Uterus (tissue), 4 donors: ENCODE data around the gene TBC1D1. TPM values are rescaled to one million over a fixed set of nuclear protein-coding genes. Genes with fewer than 3 reads are reported as not detected.

Experiments
- DNase-seq, 2 donors: peaks; one replicate each; pipeline ENCODE4 v3.0.0-alpha.2; 2019 to 2020
- H3K27ac ChIP-seq, 2 donors: fragments of 200-600 bp; sonication (generic); 1 replicate in 1 of 2; 2 replicates in 1 of 2; pipeline ENCODE4 v1.5.1; 2016 to 2018
- H3K27me3 ChIP-seq, 2 donors: fragments of 200-600 bp; sonication (generic); one replicate each; pipeline ENCODE4 v1.5.1; 2018 to 2019; ENCODE audit warnings: control low read depth in 1 of 2
- H3K36me3 ChIP-seq, 2 donors: fragments of 200-600 bp; sonication (generic); one replicate each; pipeline ENCODE4 v1.5.1; 2019; ENCODE audit warnings: control low read depth in 1 of 2
- H3K4me1 ChIP-seq, 2 donors: fragments of 200-600 bp; sonication (generic); one replicate each; pipeline ENCODE4 v1.5.1; 2018 to 2019; ENCODE audit warnings: control low read depth in 1 of 2
- H3K4me3 ChIP-seq, 2 donors: fragments of 200-600 bp; sonication (generic); 1 replicate in 1 of 2; 2 replicates in 1 of 2; pipeline ENCODE4 v1.5.1; 2018 to 2019; ENCODE audit warnings: mild to moderate bottlenecking in 1 of 2
- H3K9me3 ChIP-seq, 2 donors: fragments of 200-600 bp; sonication (generic); one replicate each; pipeline ENCODE4 v1.5.1; 2019; ENCODE audit warnings: control low read depth in 1 of 2
- CTCF ChIP-seq, 4 experiments: fragments of 200-600 bp in 2 of 4; fragments of 450-650 bp in 2 of 4; sonication (generic) in 2 of 4; IDR thresholded peaks; one replicate each; pipeline ENCODE4 v1.5.1; 2016 to 2019; ENCODE audit warnings: antibody characterized with exemption in 4 of 4, mild to moderate bottlenecking in 2 of 4, moderate library complexity in 1 of 4
- POLR2A ChIP-seq, 2 donors: fragments of 450-650 bp; IDR thresholded peaks; one replicate each; pipeline ENCODE4 v1.6.1; 2016; ENCODE audit warnings: antibody characterized with exemption in 2 of 2, mild to moderate bottlenecking in 1 of 2, moderate library complexity in 1 of 2
- intact Hi-C: fragments of 100-400 bp; cut with DNase I; formaldehyde crosslinking; loops from one replicate; pipeline ENCODE4 v1.15.1; 2023; ENCODE audit warnings: low total_unique reads
- total RNA-seq, 4 donors: library from RNA; depleted of rRNA in 3 of 4; stranded (reverse); fragments of >200 nt in 3 of 4; gene quantifications; one replicate each; pipeline versions ENCODE4 v1.1.0 to v1.2.4, GENCODE V29; 2014 to 2023
- donor health status: DM: yes; HTN: yes; CAD: no.

The TBC1D1 gene
- total RNA-seq, 4 donors from 2014 or later: 172 to 402 (median 236) TPM

GRCh38 chr4:37908488-37909331 is 17.8 kb downstream of the TBC1D1 start:
- H3K36me3 ChIP-seq: no peaks in the 10 kb centered on the region
- DNase-seq: peak; percentile 46 to 53
- TF ChIP-seq CTCF (IDR thresholded peaks at IDR 0.05) (no peak), POLR2A (IDR thresholded peaks at IDR 0.05) (no peak)
- H3K4me1 ChIP-seq: peaks cover 8% of the 10 kb centered on the region in 2 donors
- no peaks in the 10 kb centered on the region for H3K27me3 ChIP-seq
- H3K4me3 ChIP-seq: peak overlapping the region; percentile 0 to 18
- intact Hi-C loops: no loop called here
- peak overlapping the region; percentile 65 to 73 for H3K27ac ChIP-seq
- no peaks in the 10 kb centered on the region for H3K9me3 ChIP-seq

GRCh38 chr4:37909332-37910090 is 18.6 kb downstream of the TBC1D1 start:
- no peak for DNase-seq
- Histone ChIP-seq H3K36me3 (no peaks in the 10 kb centered on the region), H3K4me3 (peak overlapping the region in 1 of 2 donors; percentile 18), H3K27me3 (no peaks in the 10 kb centered on the region), H3K4me1 (peaks cover 8% of the 10 kb centered on the region in 2 donors), H3K27ac (peak overlapping the region; percentile 65 to 73), H3K9me3 (no peaks in the 10 kb centered on the region)
- TF ChIP-seq POLR2A (IDR thresholded peaks at IDR 0.05) (no peak), CTCF (IDR thresholded peaks at IDR 0.05) (no peak)
- intact Hi-C loops: no loop called here

- TF ChIP-seq CTCF (IDR thresholded peaks at IDR 0.05) (no peak), POLR2A (IDR thresholded peaks at IDR 0.05) (no peak)
- Histone ChIP-seq H3K4me3 (no peak overlapping the region), H3K9me3 (no peaks in the 10 kb centered on the region), H3K27me3 (no peaks in the 10 kb centered on the region), H3K27ac (no peak overlapping the region), H3K4me1 (peaks cover 8% of the 10 kb centered on the region in 2 donors), H3K36me3 (no peaks in the 10 kb centered on the region)
- intact Hi-C loops: no loop called here
- DNase-seq: no peak
These were observed 19.2 kb downstream of the TBC1D1 start for GRCh38 chr4:37910091-37910486.

- no peaks in the 10 kb centered on the region for H3K9me3 ChIP-seq
- no peak for DNase-seq
- H3K27me3 ChIP-seq: no peaks in the 10 kb centered on the region
- no peak for TF ChIP-seq CTCF (IDR thresholded peaks at IDR 0.05)
- TF ChIP-seq POLR2A (IDR thresholded peaks at IDR 0.05): no peak
- H3K36me3 ChIP-seq: no peaks in the 10 kb centered on the region
- H3K4me1 ChIP-seq: peaks cover 0 to 4% of the 10 kb centered on the region in 2 donors
- intact Hi-C loops: no loop called here
- no peak overlapping the region for H3K27ac ChIP-seq
- no peak overlapping the region for H3K4me3 ChIP-seq
These were observed 23.7 kb downstream of the TBC1D1 start for GRCh38 chr4:37914539-37914938.

GRCh38 chr4:37917388-37917787 is 26.5 kb downstream of the TBC1D1 start:
- no peaks in the 10 kb centered on the region for H3K9me3 ChIP-seq
- no peak overlapping the region for H3K4me3 ChIP-seq
- TF ChIP-seq CTCF (IDR thresholded peaks at IDR 0.05): no peak
- TF ChIP-seq POLR2A (IDR thresholded peaks at IDR 0.05): no peak
- DNase-seq: no peak
- no peaks in the 10 kb centered on the region for H3K4me1 ChIP-seq
- no peaks in the 10 kb centered on the region for H3K27me3 ChIP-seq
- intact Hi-C loops: no loop called here
- peak overlapping the region in 1 of 2 donors; percentile 19 for H3K27ac ChIP-seq
- no peaks in the 10 kb centered on the region for H3K36me3 ChIP-seq
